ENCODE data around the gene HERPUD1.

HERPUD1 gene

GRCh38 chr16:56936491-56936890 lies 4.5 kb downstream of the HERPUD1 start:
- no peak for DNase-seq

- DNase-seq: no peak
Observed at GRCh38 chr16:56936950-56937349, 5.0 kb downstream of the HERPUD1 start.

- DNase-seq: no peak
Observed at GRCh38 chr16:56938664-56939513, 6.9 kb downstream of the HERPUD1 start.

- no peak for DNase-seq
Observed at GRCh38 chr16:56939801-56940200, 7.9 kb downstream of the HERPUD1 start.

GRCh38 chr16:56941092-56941491 lies 9.2 kb downstream of the HERPUD1 start:
- no peak for DNase-seq

- DNase-seq: no peak
Observed at GRCh38 chr16:56941856-56942331, 10.0 kb downstream of the HERPUD1 start.

- no peak for DNase-seq
Observed at GRCh38 chr16:56943761-56944375, 11.9 kb downstream of the HERPUD1 start.

- no peak for DNase-seq
Observed at GRCh38 chr16:56944954-56945839, 13.3 kb downstream of the HERPUD1 start.

- no peak for DNase-seq
Observed at GRCh38 chr16:56945847-56946527, 14.0 kb downstream of the HERPUD1 start.

- no peak for DNase-seq
Observed at GRCh38 chr16:56946767-56947603, 15.0 kb downstream of the HERPUD1 start.

- DNase-seq: no peak
Observed at GRCh38 chr16:56947604-56947995, 15.7 kb downstream of the HERPUD1 start.

- no peak for DNase-seq
Observed at GRCh38 chr16:56948234-56948633, 16.3 kb downstream of the HERPUD1 start.

GRCh38 chr16:56950051-56950450 lies 18.1 kb downstream of the HERPUD1 start:
- DNase-seq: no peak

GRCh38 chr16:56950455-56950854 lies 18.5 kb downstream of the HERPUD1 start:
- DNase-seq: no peak

- DNase-seq: no peak
Observed at GRCh38 chr16:56950881-56951771, 19.2 kb downstream of the HERPUD1 start.

GRCh38 chr16:56953006-56953405 lies 21.1 kb downstream of the HERPUD1 start:
- DNase-seq: no peak

GRCh38 chr16:56956076-56956475 lies 24.1 kb downstream of the HERPUD1 start:
- no peak for DNase-seq

GRCh38 chr16:56956756-56957155 lies 24.8 kb downstream of the HERPUD1 start:
- no peak for DNase-seq

- DNase-seq: peak; percentile 74
Observed at GRCh38 chr16:56960681-56961281, 28.8 kb downstream of the HERPUD1 start.

- DNase-seq: no peak
Observed at GRCh38 chr16:56961386-56961785, 29.4 kb downstream of the HERPUD1 start.
